Posterior vena cava (tissue), 2 donors: ENCODE data around the gene SERBP1. TPM values are rescaled to one million over a fixed set of nuclear protein-coding genes. Genes with fewer than 3 reads are reported as not detected.
"Not testable (repeated sequence)": the region's sequence is repeated elsewhere in the genome, so short reads cannot be mapped to it uniquely, and the experiment has no call there.

Experiments
- DNase-seq: peaks from one replicate; pipeline ENCODE4 v3.0.0-alpha.2; 2020; ENCODE audit warnings: low spot score
- intact Hi-C, 2 donors: fragments of 100-400 bp; cut with DNase I; formaldehyde crosslinking; loops; one replicate each; pipeline versions ENCODE4 v1.14.1 to v1.14.2; 2022 to 2023
- total RNA-seq, 2 donors: library from RNA; stranded (reverse); fragmentation: NEBNext Ultra II Directional; extraction: Animal tissue kit (Norgen Biotek cat#: 25700); gene quantifications; one replicate each; pipeline ENCODE4 v1.2.1, GENCODE V29; 2021
- donor health status: DM: yes; HTN: yes; CAD: no.
- donor health status: DM: yes; HTN: yes; CAD: no.

The SERBP1 gene
- total RNA-seq, 2 donors from 2014 or later = 119 to 139 TPM

DNA sequence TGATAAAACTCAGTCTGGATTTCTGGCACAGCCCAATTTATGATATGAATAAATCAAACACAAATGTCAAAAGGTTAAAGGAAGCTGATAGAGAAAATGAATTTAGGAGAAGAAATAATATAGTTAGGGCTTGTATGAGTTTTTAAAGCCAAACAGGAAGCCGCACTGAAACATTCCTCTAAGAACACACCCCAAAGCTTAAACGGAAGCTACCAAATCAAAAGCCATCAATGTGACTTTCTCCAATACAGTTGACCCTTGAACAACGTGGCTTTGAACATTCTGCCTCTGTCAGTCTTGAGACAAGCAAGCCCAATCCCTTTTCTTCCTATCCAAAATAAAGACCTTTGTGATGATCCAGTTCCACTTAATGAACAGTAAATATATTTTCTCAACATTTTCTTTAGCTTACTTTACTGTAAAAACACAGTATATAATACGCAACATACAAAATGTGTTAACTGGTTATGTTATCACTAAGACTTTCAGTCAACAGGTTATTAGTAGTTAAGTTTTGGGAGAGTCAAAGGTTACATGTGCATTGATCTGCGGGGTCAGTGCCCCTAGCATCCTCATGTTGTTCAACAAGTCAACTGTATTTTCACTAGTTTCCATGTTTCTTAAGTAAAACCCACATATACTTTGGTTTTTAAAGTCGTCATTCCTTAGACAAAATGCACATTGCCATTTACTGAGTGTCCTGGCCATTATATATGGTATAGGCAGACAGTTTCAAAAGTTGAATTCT lies 11.2 kb downstream of the SERBP1 start:
- DNase-seq = no peak
- intact Hi-C loops = no loop called here

- DNase-seq, intact Hi-C loops: not testable (repeated sequence)
Observed at GRCh38 chr1:67417733-67418132, 12.5 kb downstream of the SERBP1 start.

- intact Hi-C loops = no loop called here
- DNase-seq = no peak
Observed at GRCh38 chr1:67415041-67415440, 15.2 kb downstream of the SERBP1 start.

GRCh38 chr1:67414574-67414973 lies 15.6 kb downstream of the SERBP1 start:
- intact Hi-C loops = no loop called here
- DNase-seq = no peak

- intact Hi-C loops, DNase-seq: not testable (repeated sequence)
Observed at GRCh38 chr1:67413101-67413500, 17.1 kb downstream of the SERBP1 start.

DNA sequence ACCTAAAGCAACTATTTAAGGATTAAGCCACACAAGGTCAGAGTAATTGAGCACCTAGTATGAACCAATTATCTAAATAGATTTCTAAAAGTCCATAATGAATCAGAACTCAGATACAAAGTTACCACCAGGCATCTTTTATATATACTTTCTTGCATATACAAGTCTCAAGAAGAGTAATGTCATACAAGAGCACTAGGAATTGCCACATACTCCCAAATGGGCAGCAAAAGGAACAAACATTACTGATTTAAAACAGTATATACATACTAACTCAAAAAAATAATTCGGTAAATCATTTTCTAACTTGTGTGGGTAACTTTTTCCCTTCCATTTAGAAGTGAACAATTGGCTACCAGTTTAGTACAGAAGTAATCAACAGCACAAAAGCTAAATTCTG lies 22.1 kb downstream of the SERBP1 start:
- intact Hi-C loops = no loop called here
- DNase-seq = no peak

DNA sequence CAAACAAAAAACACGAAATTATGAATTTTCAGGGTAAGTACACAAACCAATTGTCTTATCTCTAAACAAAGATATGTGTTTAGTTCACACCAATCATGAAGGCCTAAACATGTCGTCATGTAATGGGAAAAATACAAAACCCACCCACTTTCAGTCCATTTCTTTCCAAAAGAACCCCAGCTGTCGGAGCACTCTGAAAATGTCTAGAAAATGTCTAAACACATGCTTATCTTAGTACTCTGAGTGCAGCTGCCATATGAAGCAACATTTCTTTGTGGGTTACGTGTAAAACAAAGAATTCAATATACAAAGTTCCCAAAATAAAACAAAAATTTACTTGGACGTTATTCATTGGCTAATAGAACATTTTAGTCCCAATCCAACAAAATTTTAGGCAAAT lies 22.7 kb downstream of the SERBP1 start:
- intact Hi-C loops = no loop called here
- DNase-seq = no peak

GRCh38 chr1:67405473-67406245 lies 24.5 kb downstream of the SERBP1 start:
- intact Hi-C loops = no loop called here
- no peak for DNase-seq

GRCh38 chr1:67404212-67404620 lies 26.0 kb downstream of the SERBP1 start:
- no peak for DNase-seq
- intact Hi-C loops = no loop called here

GRCh38 chr1:67401443-67401842 lies 28.8 kb downstream of the SERBP1 start:
- intact Hi-C loops = no loop called here
- no peak for DNase-seq

DNA sequence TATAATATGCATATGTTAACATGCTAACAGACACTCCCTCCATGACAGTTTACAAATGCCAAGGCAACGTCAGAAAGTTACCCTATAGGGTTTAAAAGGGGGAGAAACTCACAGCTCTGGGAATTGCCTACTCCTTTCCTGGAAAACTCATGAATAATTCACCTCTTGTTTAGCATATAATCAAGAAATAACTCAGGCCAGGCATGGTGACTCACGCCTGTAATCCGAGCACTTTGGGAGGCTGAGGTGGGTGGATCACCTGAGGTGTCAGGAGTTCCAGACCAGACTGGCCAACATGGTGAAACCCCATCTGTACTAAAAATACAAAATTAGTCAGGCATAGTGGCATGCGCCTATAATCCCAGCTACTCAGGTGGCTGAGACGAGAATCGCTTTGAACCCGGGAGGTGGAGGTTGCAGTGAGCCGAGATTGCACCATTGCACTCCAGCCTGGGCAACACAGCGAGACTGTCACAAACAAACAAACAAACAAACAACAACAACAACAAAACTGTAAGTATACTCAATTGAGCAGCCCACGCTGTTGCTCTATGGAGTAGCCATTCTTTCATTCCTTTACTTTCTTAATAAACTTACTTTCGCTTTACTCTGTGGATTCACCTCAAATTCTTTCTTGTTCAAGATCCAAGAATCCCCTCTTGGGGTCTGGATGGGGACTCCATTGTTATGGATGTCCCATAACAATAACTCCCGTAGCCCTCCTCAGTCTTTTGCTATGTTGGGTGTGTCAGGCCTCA lies 30.0 kb downstream of the SERBP1 start:
- intact Hi-C loops, DNase-seq: not testable (repeated sequence)

- DNase-seq = no peak
- intact Hi-C loops = no loop called here
Observed at GRCh38 chr1:67399199-67399993, 30.8 kb downstream of the SERBP1 start.

- intact Hi-C loops = no loop called here
- DNase-seq = no peak
Observed at GRCh38 chr1:67394548-67394947, 35.7 kb downstream of the SERBP1 start.

- no peak for DNase-seq
- intact Hi-C loops = no loop called here
Observed at GRCh38 chr1:67393737-67394136, 36.5 kb downstream of the SERBP1 start.

GRCh38 chr1:67393240-67393639 lies 37.0 kb downstream of the SERBP1 start:
- intact Hi-C loops = no loop called here
- no peak for DNase-seq

GRCh38 chr1:67390041-67390887 lies 39.9 kb downstream of the SERBP1 start:
- no peak for DNase-seq
- intact Hi-C loops = no loop called here

GRCh38 chr1:67383999-67384638 lies 46.1 kb downstream of the SERBP1 start:
- intact Hi-C loops = loop anchor here in 1 of 2 donors (5.0 kb wide), 1 partner anchor 857 kb away; no protein-coding TSS in a partner anchor

GRCh38 chr1:67382292-67382691 lies 47.9 kb downstream of the SERBP1 start:
- intact Hi-C loops = loop anchor here in 1 of 2 donors (5.0 kb wide), 1 partner anchor 855 kb away; no protein-coding TSS in a partner anchor
- no peak for DNase-seq

More at GRCh38 chr1:67383999-67384638, 46.1 kb downstream of the SERBP1 start:
- DNase-seq = no peak
